GM12872 (cell line): ENCODE data around the gene RAF1.

Source experiments
- CTCF ChIP-seq: IDR thresholded peaks from 3 replicates; pipeline ENCODE4 v1.5.1; 2011; ENCODE audit warnings: low read depth, mild to moderate bottlenecking, low read length, moderate library complexity; ENCODE audit not compliant: insufficient read depth

Gene RAF1

GRCh38 chr3:12577379-12577778 is 86.5 kb downstream of the RAF1 start:
- no peak for TF ChIP-seq CTCF

- no peak for TF ChIP-seq CTCF
These were observed 89.3 kb downstream of the RAF1 start for GRCh38 chr3:12574661-12575060.

- TF ChIP-seq CTCF, result no peak
These were observed 89.8 kb downstream of the RAF1 start for GRCh38 chr3:12574131-12574530.

- TF ChIP-seq CTCF, result no peak
These were observed 91.9 kb downstream of the RAF1 start for GRCh38 chr3:12571986-12572385.

GRCh38 chr3:12569836-12570235 is 94.1 kb downstream of the RAF1 start:
- no peak for TF ChIP-seq CTCF

GRCh38 chr3:12568747-12569146 is 95.2 kb downstream of the RAF1 start:
- TF ChIP-seq CTCF, result no peak

- no peak for TF ChIP-seq CTCF
These were observed 96.9 kb downstream of the RAF1 start for GRCh38 chr3:12566976-12567375.

GRCh38 chr3:12562451-12562850 is 101.5 kb downstream of the RAF1 start:
- no peak for TF ChIP-seq CTCF
